ENCODE data around the gene CNKSR3. TPM values are rescaled to one million over a fixed set of nuclear protein-coding genes. Genes with fewer than 3 reads are reported as not detected.

The CNKSR3 gene
- total RNA-seq, 4 donors from 2014 or later, result 4.5 to 7.8 (median 7.0) TPM

GRCh38 chr6:154473324-154473723 is 37.2 kb downstream of the CNKSR3 start:
- TF ChIP-seq CTCF (IDR thresholded peaks at IDR 0.05) (no peak), POLR2A (IDR thresholded peaks at IDR 0.05) (no peak)
- 91 to 94% methylated on average over 9 of the region's 9 CpGs for WGBS, 2 donors
- H3K27me3 ChIP-seq, result no peaks in the 10 kb centered on the region
- no peak overlapping the region for H3K27ac ChIP-seq
- no peaks in the 10 kb centered on the region for H3K9me3 ChIP-seq
- intact Hi-C loops (cut with DNase I), result no loop called here
- DNase-seq, result no peak
- no peak overlapping the region for H3K4me3 ChIP-seq (replicated peaks in 1 of 3)
- H3K4me1 ChIP-seq, result peaks cover 3 to 7% of the 10 kb centered on the region in 2 donors
- no peaks in the 10 kb centered on the region for H3K36me3 ChIP-seq

GRCh38 chr6:154471609-154472362 is 38.7 kb downstream of the CNKSR3 start:
- no peaks in the 10 kb centered on the region for H3K9me3 ChIP-seq
- H3K36me3 ChIP-seq, result no peaks in the 10 kb centered on the region
- WGBS, 2 donors, result 76 to 83% methylated on average over 6 of the region's 6 CpGs
- no peak overlapping the region for H3K27ac ChIP-seq
- no peak for TF ChIP-seq CTCF (IDR thresholded peaks at IDR 0.05)
- TF ChIP-seq POLR2A (IDR thresholded peaks at IDR 0.05), result no peak
- intact Hi-C loops (cut with DNase I), result no loop called here
- H3K27me3 ChIP-seq, result no peaks in the 10 kb centered on the region
- H3K4me1 ChIP-seq, result no peaks in the 10 kb centered on the region
- H3K4me3 ChIP-seq (replicated peaks in 1 of 3), result no peak overlapping the region
- no peak for DNase-seq

- WGBS, 2 donors, result 93 to 97% methylated on average over 4 of the region's 4 CpGs
- no peak for DNase-seq
- intact Hi-C loops (cut with DNase I), result loop anchor here (10.0 kb wide), 1 partner anchor 315 kb away; no protein-coding TSS in a partner anchor
- H3K36me3 ChIP-seq, result no peaks in the 10 kb centered on the region
- H3K27ac ChIP-seq, result no peak overlapping the region
- H3K27me3 ChIP-seq, result no peaks in the 10 kb centered on the region
- no peaks in the 10 kb centered on the region for H3K4me1 ChIP-seq
- no peak overlapping the region for H3K4me3 ChIP-seq (replicated peaks in 1 of 3)
- TF ChIP-seq POLR2A (IDR thresholded peaks at IDR 0.05) (no peak), CTCF (IDR thresholded peaks at IDR 0.05) (no peak)
- H3K9me3 ChIP-seq, result no peaks in the 10 kb centered on the region
Observed at GRCh38 chr6:154469306-154469935, 41.1 kb downstream of the CNKSR3 start.

GRCh38 chr6:154468760-154469159 is 41.7 kb downstream of the CNKSR3 start:
- Histone ChIP-seq H3K4me3 (replicated peaks in 1 of 3) (no peak overlapping the region), H3K27ac (no peak overlapping the region), H3K4me1 (no peaks in the 10 kb centered on the region), H3K9me3 (no peaks in the 10 kb centered on the region), H3K27me3 (no peaks in the 10 kb centered on the region), H3K36me3 (no peaks in the 10 kb centered on the region)
- 89 to 93% methylated on average over 3 of the region's 3 CpGs for WGBS, 2 donors
- TF ChIP-seq POLR2A (IDR thresholded peaks at IDR 0.05) (no peak), CTCF (IDR thresholded peaks at IDR 0.05) (no peak)
- intact Hi-C loops (cut with DNase I), result loop anchor here (10.0 kb wide), 1 partner anchor 314 kb away; no protein-coding TSS in a partner anchor
- DNase-seq, result no peak

All from thyroid gland (tissue), 4 donors.